GM18505 (cell line): Measurements from ENCODE around the gene GRIN2A.

Experiments used
- ATAC-seq: cut with Tn5 transposase; IDR thresholded peaks from one replicate; pipeline ENCODE4 v1.9.1; 2021; ENCODE audit not compliant: unreplicated experiment
- POLR2A ChIP-seq: IDR thresholded peaks from 4 replicates; pipeline ENCODE4 v1.6.1; 2011; ENCODE audit warnings: borderline replicate concordance; ENCODE audit not compliant: insufficient read depth, insufficient read length; ENCODE audit errors: extremely low read depth

The GRIN2A gene

DNA sequence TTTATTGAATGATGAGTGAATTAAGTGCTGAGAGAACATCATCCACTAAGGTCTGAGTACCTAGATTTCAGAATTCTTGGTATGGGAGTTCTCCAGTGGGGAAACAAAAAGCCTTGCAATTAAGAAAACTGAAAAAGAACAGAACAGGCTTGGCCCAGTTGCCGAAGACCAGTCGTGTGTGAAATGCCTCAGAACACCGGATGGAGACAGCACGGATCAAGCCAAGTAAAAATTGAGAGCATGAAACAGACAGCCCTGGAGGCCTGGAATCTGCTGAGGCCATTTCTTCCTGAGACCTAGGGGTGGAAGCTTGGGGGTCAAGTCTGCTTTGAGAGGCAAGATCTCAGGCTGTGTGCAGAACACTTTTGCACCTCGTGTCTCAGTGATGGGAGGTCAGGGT lies 43.3 kb downstream of the GRIN2A start:
- TF ChIP-seq POLR2A: no peak
- no peak for ATAC-seq

DNA sequence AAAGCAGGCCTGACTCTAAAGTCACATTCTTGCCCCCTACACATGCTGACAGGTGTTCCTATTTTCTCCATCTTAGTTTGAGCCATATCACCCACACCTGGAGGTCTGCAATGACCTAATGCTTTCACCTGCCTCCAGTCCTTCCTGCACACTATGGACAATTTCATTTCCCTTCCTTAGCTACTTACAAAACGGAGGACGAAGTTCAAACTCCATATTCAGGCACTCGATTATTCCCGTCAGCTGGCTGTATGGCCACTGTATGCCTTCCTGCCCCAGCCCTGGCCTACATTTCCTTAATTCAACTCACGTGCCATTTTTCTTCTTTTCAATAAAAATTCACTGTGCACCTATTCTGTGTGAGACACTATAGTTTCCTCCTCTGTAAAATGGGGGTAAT lies 44.9 kb downstream of the GRIN2A start:
- no peak for TF ChIP-seq POLR2A

DNA sequence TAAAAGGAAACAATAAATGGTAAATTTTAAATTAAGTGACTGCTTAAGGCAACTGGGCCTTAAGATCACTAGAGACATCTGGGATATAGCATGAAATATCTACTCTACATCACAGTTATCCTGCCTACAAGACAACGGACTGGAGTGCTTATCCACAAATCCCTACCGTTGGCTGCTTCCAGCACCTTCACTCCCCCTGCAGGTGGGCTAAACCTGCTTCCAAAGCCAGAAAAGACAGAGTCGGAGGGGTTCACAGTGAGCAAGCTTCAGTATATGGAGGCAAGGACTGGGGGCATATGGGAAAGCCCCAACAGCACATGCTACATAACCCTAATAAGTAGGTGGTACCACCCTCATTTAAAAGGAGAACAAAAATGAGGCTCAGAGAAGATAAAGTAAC lies 45.3 kb downstream of the GRIN2A start:
- TF ChIP-seq POLR2A: no peak
- no peak for ATAC-seq

More for the DNA sequence above, 44.9 kb downstream of the GRIN2A start:
- no peak for ATAC-seq

DNA sequence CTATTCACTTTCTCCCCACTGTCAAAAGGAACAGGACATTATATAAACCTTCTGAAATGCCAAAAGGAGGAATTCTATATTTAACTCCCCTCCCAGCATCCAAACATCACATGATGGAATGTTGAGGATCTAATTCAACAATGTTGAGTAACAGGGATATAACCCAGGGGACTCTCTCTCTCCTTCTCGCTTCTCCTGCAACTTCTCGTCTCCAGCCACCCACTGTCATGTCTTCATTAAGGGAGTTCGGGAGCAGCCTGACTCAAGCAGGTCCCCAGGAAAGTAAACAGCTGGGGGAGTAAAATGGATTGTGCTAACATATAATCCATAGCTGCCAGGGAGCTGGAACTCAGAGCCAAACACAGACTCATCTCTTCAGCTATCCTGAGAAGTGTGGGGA lies 51.7 kb downstream of the GRIN2A start:
- ATAC-seq: no peak
- no peak for TF ChIP-seq POLR2A

DNA sequence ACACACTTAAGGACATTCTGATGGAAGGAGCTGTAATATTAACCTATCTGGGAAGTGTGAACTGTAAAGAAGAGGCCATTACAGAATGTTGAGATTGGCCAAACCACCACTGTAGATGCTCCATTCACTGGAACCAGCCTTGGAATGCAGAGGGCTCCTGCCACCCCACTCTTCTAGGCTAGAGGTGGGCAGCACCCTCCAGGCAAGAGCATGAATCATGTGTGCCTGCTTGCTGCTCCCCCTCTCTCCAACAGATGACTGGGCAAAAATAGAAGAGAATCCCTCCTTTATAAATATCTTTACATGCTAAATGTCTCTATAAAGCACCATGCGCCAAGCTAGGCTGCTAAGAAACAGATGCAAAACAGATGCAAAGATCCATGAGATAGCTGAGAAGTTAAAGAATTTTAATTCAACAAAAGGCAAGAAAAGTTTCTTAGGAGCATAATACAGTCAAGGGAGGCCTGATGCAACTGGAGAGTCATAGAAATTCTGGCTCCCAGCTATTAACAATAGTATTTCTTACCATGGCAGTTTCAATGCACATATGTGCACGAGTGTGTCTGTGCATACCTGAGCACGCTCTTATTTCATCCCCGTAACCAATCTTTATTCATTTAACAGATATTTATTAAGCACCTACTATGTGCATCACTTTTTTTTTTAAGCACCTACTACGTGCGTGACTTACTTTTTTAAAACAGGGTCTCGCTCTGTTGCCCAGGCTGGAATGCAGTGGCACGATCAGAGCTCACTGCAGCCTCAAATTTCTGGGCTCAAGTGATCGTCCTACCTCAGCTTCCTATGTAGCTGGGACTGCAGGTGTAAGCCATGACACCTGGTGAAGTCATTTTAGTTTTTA lies 53.6 kb downstream of the GRIN2A start:
- no peak for ATAC-seq
- no peak for TF ChIP-seq POLR2A

DNA sequence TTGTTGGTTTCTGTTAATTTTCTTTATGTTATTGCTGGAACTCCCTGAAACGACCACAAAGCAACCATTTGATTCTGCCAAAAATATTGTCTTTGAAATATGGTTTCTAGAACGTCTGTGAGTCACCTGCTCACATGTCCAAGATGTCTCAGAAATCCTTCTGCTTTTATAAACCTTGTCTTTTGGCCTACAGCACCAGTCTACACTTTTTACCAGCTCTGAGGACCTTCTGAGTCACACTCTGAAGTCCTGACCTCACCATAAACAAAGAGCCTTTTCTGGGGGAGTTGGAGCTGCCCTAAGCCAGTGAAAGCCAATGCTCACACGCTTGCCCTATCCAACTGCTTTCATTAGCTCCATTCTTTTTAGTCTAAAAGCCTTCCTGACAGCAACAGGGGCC lies 55.5 kb downstream of the GRIN2A start:
- no peak for TF ChIP-seq POLR2A
- ATAC-seq: no peak

DNA sequence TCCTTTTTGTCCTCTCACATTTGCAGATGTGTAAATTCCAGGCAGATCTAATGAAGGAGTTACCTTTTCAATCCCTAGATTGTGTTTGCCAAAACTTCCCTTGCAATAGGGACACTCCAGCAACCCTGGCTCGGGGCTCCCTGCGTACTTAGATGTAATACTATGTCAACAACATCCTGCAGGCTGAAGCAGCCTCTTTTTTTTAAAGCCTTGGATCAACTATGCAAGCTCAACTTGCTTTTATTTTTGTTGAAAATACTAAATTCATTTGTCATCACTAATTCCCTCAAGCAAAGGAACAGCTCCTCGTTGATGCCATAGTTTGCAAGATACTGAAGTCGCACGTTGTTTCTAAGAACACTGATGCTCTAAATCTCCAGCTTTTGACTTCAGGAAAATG lies 59.1 kb downstream of the GRIN2A start:
- no peak for TF ChIP-seq POLR2A
- no peak for ATAC-seq

DNA sequence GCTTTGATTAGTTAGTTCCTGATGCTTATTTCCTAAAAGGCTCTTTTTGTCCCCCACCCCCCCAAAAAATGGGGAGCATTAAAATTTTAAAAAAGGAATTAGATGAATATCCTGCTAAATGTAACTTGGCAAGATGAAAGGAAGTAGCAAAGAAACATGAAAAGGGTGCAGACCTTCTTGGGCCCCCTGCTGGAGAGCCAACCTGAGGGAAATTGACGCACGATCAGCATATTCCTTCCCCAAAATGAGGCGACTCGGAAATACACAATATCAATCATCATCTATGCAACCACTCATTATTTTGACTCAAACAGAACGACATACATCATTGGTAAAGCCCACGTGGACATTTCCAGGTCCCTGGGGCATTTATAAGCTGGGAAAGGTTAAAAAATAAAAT lies 59.7 kb downstream of the GRIN2A start:
- TF ChIP-seq POLR2A: no peak
- ATAC-seq: no peak

DNA sequence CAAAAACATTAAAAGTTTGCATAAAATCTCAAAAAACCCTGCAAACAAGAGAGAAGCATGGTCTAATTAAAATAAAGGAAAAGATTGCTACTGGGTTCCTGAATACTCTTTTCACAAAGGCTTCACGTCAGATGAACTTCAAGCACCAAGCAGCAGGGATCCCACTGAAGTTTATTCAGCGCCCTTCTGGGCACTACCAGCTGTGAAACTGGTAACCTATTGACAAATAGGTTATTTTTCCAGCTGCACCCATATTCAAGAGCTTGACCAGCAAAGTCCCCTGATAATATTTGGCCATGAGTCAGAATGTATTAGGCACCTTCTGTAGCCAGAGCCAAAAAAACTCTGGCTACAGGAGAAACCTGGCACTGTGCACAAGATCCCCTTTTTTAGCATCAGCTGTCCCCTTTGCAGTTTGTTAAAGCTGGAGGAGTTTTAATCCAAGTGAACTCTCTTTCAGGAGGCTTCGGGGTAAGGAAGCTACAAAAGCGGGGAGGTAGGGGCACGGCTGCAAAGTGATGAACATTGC lies 60.3 kb downstream of the GRIN2A start:
- no peak for ATAC-seq
- TF ChIP-seq POLR2A: no peak

DNA sequence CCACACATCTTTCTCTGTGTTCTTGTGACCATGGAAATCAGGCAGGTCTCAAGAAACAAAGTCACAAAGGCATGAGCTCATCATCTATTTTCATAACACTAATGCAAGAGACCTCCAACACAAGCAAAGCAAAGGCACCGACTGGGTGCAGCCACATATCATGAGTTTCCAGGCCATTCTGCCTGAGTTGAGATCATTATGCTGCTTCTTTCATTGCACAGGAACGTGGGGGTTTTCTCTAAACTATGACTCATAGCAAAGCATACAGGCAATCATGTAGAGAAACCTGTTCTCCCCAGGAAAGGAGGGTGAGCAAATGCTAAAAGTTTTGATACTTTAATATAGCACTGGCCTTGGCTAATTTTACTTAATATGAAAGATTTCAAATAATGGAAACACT lies 60.7 kb downstream of the GRIN2A start:
- ATAC-seq: no peak
- TF ChIP-seq POLR2A: no peak

DNA sequence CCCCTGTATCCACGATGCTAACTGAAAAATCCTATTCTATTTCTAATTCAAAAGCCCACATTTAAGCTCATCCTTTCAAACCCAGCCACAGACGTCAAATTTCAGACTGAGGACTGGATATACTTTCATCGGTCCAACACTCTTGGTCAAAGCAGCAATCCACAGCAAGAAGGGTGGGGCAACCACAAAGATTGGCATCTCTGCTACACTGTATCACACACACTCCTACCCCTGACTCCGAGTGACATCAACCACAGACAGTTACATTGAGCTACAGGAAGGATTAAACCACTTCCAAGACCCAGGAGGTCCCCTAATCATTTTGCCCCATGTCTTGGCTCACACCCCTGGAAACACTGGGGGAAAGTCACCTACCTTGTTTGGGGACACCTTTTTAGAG lies 61.3 kb downstream of the GRIN2A start:
- TF ChIP-seq POLR2A: no peak
- ATAC-seq: no peak

DNA sequence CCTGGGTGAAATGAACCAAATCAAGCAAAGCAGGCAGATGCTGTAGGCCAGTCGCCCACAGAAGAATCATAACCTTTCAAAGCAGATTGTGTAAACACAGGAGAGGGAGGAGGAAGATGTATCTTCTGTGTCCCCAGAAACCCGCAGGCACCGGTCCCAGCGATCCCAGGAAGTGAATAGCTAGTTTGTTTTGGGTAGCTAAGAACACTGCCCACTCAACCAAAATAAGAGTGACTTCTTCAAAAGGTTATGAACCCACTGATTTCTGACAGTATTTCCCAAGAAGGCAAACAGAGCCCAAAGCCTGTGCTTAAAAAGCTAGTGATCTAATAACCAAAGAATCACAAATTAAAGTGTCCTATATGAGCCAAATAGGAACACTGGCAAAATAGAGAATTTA lies 67.8 kb downstream of the GRIN2A start:
- no peak for TF ChIP-seq POLR2A

DNA sequence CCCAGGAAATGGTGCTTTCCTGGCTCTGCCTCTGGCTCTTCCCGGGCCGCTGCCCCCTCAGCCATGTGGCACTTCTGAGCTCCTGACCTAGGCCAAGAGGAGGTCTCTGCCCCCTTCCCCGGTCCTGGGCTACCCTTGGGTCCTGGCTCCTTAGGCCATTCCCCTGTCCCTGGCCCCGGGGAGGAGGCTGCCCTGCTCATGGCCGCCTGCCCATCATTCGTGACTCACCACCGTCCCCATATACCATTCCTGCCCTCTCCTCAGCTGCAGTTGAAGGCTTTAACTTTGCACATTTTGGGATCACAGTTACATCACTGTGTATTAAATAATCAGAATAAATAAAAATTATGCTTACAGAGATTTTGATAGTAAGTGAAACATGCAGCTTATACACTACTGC lies 69.0 kb downstream of the GRIN2A start:
- TF ChIP-seq POLR2A: no peak
- no peak for ATAC-seq

More for the DNA sequence above, 67.8 kb downstream of the GRIN2A start:
- ATAC-seq: no peak

DNA sequence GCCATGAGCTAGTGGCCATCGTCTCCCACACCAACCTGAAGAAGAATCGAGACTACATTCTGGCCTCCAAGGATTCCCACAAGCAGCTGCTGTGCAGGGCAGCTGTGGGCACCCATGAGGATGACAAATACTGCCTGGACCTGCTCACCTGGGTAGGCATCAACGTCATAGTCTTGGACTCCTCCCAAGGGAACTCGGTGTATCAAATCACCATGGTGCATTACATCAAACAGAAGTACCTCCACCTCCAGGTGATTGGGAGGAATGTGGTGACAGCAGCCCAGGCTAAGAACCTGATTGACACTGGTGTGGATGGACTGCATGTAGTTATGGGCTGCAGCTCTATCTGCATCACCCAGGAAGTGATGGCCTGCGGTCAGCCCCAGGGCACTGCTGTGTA lies 70.2 kb downstream of the GRIN2A start:
- no peak for ATAC-seq
- TF ChIP-seq POLR2A: no peak

DNA sequence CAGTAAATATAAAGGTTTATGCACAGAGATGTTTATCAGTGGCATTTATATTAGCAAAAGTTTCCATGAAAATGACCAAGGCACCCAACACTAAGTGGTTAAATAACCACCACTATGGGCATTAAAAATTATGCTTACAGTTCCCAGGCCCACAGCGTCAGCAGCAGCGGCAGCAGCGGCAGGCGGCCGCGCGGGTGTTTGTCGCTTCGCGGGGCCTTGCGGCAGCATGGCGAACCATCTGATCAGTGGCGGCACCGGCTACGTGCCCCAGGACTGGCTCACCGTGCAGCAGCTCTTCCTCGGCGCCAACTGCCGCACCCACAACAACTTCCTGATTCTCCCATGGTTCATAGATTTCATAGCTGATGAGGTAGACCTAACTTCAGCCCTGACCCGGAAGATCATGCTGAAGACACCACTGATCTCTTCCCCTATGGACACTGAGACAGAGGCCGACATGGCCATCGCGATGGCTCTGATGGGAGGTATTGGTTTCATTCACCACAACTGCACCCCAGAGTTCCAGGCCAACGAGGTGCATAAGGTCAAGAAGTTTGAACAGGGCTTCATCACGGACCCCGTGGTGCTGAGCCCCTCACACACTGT lies 71.0 kb downstream of the GRIN2A start:
- ATAC-seq: no peak
- TF ChIP-seq POLR2A: no peak

DNA sequence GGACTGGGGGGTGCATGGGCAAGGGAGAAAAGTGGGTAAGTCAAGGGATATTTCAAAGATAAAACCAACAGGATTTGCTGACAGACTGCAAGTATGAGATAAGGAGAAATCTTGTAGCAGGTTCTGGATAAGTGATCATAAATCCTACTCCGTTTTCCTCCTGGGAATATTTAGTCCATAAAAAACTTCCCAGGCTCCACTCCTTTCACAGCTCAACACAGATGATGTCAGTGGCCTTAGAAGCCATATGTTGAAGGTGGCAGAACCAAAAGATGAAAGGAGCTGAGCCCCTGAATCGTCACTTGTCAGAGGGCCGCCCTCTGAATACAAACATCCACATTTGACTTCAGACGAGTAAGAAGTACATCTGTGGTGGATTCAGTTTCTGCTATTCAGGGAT lies 71.7 kb downstream of the GRIN2A start:
- no peak for ATAC-seq
- TF ChIP-seq POLR2A: no peak
